HCT116 (cell line): Measurements from ENCODE around the gene USP30.

ENCODE experiments used
- CEBPB ChIP-seq: IDR thresholded peaks from 2 replicates; pipeline ENCODE4 v1.6.1; 2012; ENCODE audit warnings: low read depth
- CTCF ChIP-seq, 3 experiments: fragments of 200-600 bp in 1 of 3; sonication (generic) in 1 of 3; IDR thresholded peaks in 2 of 3; conservative IDR thresholded peaks in 1 of 3; 2 replicates each; pipeline ENCODE4 v1.5.1; 2012 to 2017; ENCODE audit warnings: low read depth in 2 of 3, low read length in 2 of 3, antibody characterized with exemption in 1 of 3, borderline replicate concordance in 1 of 3, control low read depth in 1 of 3, mild to moderate bottlenecking in 1 of 3, mixed read lengths in 1 of 3, mixed run types in 1 of 3, moderate library complexity in 1 of 3; ENCODE audit not compliant: insufficient read depth in 1 of 3
- EZH2 ChIP-seq: fragments of 200-600 bp; sonication (generic); IDR thresholded peaks from 2 replicates; pipeline ENCODE4 v1.6.1; 2017; ENCODE audit warnings: antibody characterized with exemption, mixed run types
- EZH2phosphoT487 ChIP-seq: fragments of 200-600 bp; IDR thresholded peaks from 2 replicates; pipeline ENCODE4 v1.6.1; 2018; ENCODE audit warnings: antibody characterized with exemption, borderline replicate concordance
- JUND ChIP-seq: IDR thresholded peaks from 2 replicates; pipeline ENCODE4 v1.6.1; 2012
- MAX ChIP-seq: IDR thresholded peaks from 2 replicates; pipeline ENCODE4 v1.6.1; 2012
- POLR2A ChIP-seq: IDR thresholded peaks from 2 replicates; pipeline ENCODE4 v1.7.0; 2011; ENCODE audit warnings: borderline replicate concordance; ENCODE audit not compliant: insufficient read depth, insufficient read length; ENCODE audit errors: extremely low read depth
- POLR2AphosphoS5 ChIP-seq: IDR thresholded peaks from 2 replicates; pipeline ENCODE4 v1.6.1; 2011; ENCODE audit warnings: mild to moderate bottlenecking, low read depth, low read length, moderate library complexity
- SP1 ChIP-seq: IDR thresholded peaks from 2 replicates; pipeline ENCODE4 v1.6.1; 2012; ENCODE audit warnings: low read depth
- SRF ChIP-seq: IDR thresholded peaks from 2 replicates; pipeline ENCODE4 v1.6.1; 2012; ENCODE audit warnings: low read depth
- YY1 ChIP-seq: IDR thresholded peaks from 2 replicates; pipeline ENCODE4 v1.6.1; 2011; ENCODE audit warnings: low read length, low read depth, moderate library complexity, mild to moderate bottlenecking; ENCODE audit not compliant: insufficient replicate concordance; ENCODE audit errors: extremely low read depth
- ZBTB33 ChIP-seq: IDR thresholded peaks from 2 replicates; pipeline ENCODE4 v1.6.1; 2011; ENCODE audit warnings: mild to moderate bottlenecking, low read length, moderate library complexity; ENCODE audit not compliant: insufficient replicate concordance; ENCODE audit errors: extremely low read depth
- ZNF274 ChIP-seq: fragments of 200-500 bp; sonication (Bioruptor generic); IDR thresholded peaks from 2 replicates; pipeline ENCODE4 v1.6.1; 2014; ENCODE audit warnings: mild to moderate bottlenecking, low read depth, low read length, inconsistent platforms

- no peak for TF ChIP-seq POLR2A
- TF ChIP-seq ZBTB33 = no peak
- TF ChIP-seq YY1 = no peak
- TF ChIP-seq CEBPB = no peak
- TF ChIP-seq CTCF (IDR thresholded peaks at IDR 0.05 in 2 of 3, conservative IDR thresholded peaks at IDR 0.05 in 1 of 3; ENCODE audit: borderline replicate concordance in 1 of 3, insufficient read depth in 1 of 3, low read depth in 2 of 3, low read length in 2 of 3) = no peak
- TF ChIP-seq EZH2 = no peak
- no peak for TF ChIP-seq SRF
- TF ChIP-seq ZNF274 = no peak
- no peak for TF ChIP-seq MAX
- no peak for TF ChIP-seq EZH2phosphoT487
- TF ChIP-seq POLR2AphosphoS5 = no peak
- no peak for TF ChIP-seq SP1
- TF ChIP-seq JUND = no peak
Measured at GRCh38 chr12:109121346-109121880, 69.0 kb downstream of the USP30 start.
